Suprapubic skin (tissue), 4 donors: ENCODE measurements around the gene ITGA4.

Source experiments
- EP300 ChIP-seq: sonication (generic); formaldehyde crosslinking; IDR thresholded peaks from one replicate; pipeline ENCODE4 v1.6.1; 2017; ENCODE audit warnings: antibody characterized with exemption
- POLR2AphosphoS5 ChIP-seq, 3 donors: sonication (generic); formaldehyde crosslinking; IDR thresholded peaks; one replicate each; pipeline ENCODE4 v1.6.1; 2017; ENCODE audit warnings: antibody characterized with exemption in 3 of 3
- TF ChIP-seq, protein P1 (sequence below), 2 donors: fragments of 200-600 bp in 1 of 2; fragments of 450-650 bp in 1 of 2; sonication (generic) in 1 of 2; IDR thresholded peaks; one replicate each; pipeline ENCODE4 v1.5.1; 2016 to 2019; ENCODE audit warnings: antibody characterized with exemption in 2 of 2, mild to moderate bottlenecking in 1 of 2, moderate library complexity in 1 of 2

DNA sequence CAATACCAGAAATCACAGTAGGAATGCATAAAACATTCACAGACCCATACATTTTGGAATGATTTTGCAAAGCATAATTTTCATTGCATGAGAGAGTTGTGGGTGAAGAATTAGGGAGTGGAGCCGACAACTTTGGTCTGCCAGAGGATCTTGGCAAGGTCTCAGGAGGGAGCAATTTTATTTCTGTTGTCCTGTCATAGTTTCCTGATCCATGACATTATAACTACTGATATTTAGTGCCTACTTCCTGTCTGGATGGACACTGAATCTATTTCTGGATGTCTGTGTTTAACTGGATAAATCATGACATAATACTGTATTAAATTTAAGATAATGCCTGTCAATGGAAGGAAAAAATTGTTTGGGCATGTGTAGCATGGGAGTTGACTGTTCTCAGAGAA is 2.4 kb downstream of the ITGA4 start:
- TF ChIP-seq, protein P1, sequence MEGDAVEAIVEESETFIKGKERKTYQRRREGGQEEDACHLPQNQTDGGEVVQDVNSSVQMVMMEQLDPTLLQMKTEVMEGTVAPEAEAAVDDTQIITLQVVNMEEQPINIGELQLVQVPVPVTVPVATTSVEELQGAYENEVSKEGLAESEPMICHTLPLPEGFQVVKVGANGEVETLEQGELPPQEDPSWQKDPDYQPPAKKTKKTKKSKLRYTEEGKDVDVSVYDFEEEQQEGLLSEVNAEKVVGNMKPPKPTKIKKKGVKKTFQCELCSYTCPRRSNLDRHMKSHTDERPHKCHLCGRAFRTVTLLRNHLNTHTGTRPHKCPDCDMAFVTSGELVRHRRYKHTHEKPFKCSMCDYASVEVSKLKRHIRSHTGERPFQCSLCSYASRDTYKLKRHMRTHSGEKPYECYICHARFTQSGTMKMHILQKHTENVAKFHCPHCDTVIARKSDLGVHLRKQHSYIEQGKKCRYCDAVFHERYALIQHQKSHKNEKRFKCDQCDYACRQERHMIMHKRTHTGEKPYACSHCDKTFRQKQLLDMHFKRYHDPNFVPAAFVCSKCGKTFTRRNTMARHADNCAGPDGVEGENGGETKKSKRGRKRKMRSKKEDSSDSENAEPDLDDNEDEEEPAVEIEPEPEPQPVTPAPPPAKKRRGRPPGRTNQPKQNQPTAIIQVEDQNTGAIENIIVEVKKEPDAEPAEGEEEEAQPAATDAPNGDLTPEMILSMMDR (IDR thresholded peaks at IDR 0.05): no peak
- TF ChIP-seq EP300 (no peak), POLR2AphosphoS5 (IDR thresholded peaks at IDR 0.05) (no peak)
